SK-N-SH treated with all-trans-retinoic acid at 6 μM for 48 hours (cell line): ENCODE measurements around the gene CACNB2.
A peak's percentile ranks its signal among the peaks of the same experiment; 100 is the strongest.

Experiments used
- ATAC-seq: fragments of 200-7000 bp; cut with Tn5 transposase; 3 replicates; pipeline ENCODE4 v1.9.1; 2020; ENCODE audit warnings: mild to moderate bottlenecking, moderate library complexity
- ARNTL ChIP-seq: fragments of 450-650 bp; formaldehyde crosslinking; IDR thresholded peaks from 2 replicates; pipeline ENCODE4 v1.5.0; 2020; ENCODE audit warnings: low read depth, mild to moderate bottlenecking, moderate library complexity, borderline replicate concordance
- BACH2 ChIP-seq: fragments of 250-450 bp; sonication (Bioruptor Pico); IDR thresholded peaks from 2 replicates; pipeline ENCODE4 v1.9.0; 2021; ENCODE audit warnings: mild to moderate bottlenecking, borderline replicate concordance
- CSDC2 ChIP-seq: fragments of 250-450 bp; sonication (Bioruptor Pico); IDR thresholded peaks from 2 replicates; pipeline ENCODE4 v1.5.0; 2020; ENCODE audit warnings: mild to moderate bottlenecking, moderate library complexity
- ESRRG ChIP-seq: fragments of 250-450 bp; sonication (Bioruptor Pico); IDR thresholded peaks from 2 replicates; pipeline ENCODE4 v1.6.1; 2021; ENCODE audit warnings: mild to moderate bottlenecking
- ISL1 ChIP-seq: fragments of 250-450 bp; sonication (Bioruptor Pico); IDR thresholded peaks from 2 replicates; pipeline ENCODE4 v2.1.2; 2022; ENCODE audit warnings: mild to moderate bottlenecking, moderate library complexity
- OSR1 ChIP-seq: fragments of 250-450 bp; sonication (Bioruptor Pico); IDR thresholded peaks from 2 replicates; pipeline ENCODE4 v1.8.0; 2022; ENCODE audit warnings: moderate library complexity, mild to moderate bottlenecking, inconsistent platforms
- PATZ1 ChIP-seq: fragments of 250-450 bp; sonication (Bioruptor Pico); IDR thresholded peaks from 2 replicates; pipeline ENCODE4 v1.8.0; 2020; ENCODE audit warnings: mild to moderate bottlenecking, moderate library complexity, borderline replicate concordance
- POU6F1 ChIP-seq: fragments of 250-450 bp; sonication (Bioruptor Pico); IDR thresholded peaks from 2 replicates; pipeline ENCODE4 v1.8.0; 2021; ENCODE audit warnings: low read depth, mild to moderate bottlenecking, moderate library complexity, borderline replicate concordance
- PPARA ChIP-seq: fragments of 250-450 bp; sonication (Bioruptor Pico); IDR thresholded peaks from 2 replicates; pipeline ENCODE4 v1.5.0; 2020; ENCODE audit warnings: mild to moderate bottlenecking, borderline replicate concordance
- SNAI2 ChIP-seq: fragments of 250-450 bp; sonication (Bioruptor Pico); IDR thresholded peaks from 2 replicates; pipeline ENCODE4 v1.5.0; 2020; ENCODE audit warnings: mild to moderate bottlenecking, moderate library complexity
- TOX ChIP-seq: fragments of 250-450 bp; sonication (Bioruptor Pico); IDR thresholded peaks from 2 replicates; pipeline ENCODE4 v1.8.0; 2021; ENCODE audit warnings: mild to moderate bottlenecking, moderate library complexity, borderline replicate concordance
- TSHZ2 ChIP-seq: fragments of 250-450 bp; sonication (Bioruptor Pico); IDR thresholded peaks from 2 replicates; pipeline ENCODE4 v1.5.0; 2020; ENCODE audit warnings: mild to moderate bottlenecking, moderate library complexity
- ZFP3 ChIP-seq: fragments of 250-450 bp; sonication (Bioruptor Pico); IDR thresholded peaks from 2 replicates; pipeline ENCODE4 v1.5.0; 2020; ENCODE audit warnings: mild to moderate bottlenecking, moderate library complexity
- ZNF70 ChIP-seq: fragments of 450-650 bp; formaldehyde crosslinking; IDR thresholded peaks from 2 replicates; pipeline ENCODE4 v1.5.0; 2020; ENCODE audit warnings: mild to moderate bottlenecking, moderate library complexity
- ZNF8 ChIP-seq: fragments of 450-650 bp; formaldehyde crosslinking; IDR thresholded peaks from 2 replicates; pipeline ENCODE4 v1.5.0; 2020; ENCODE audit warnings: mild to moderate bottlenecking, moderate library complexity
- TF ChIP-seq, protein P1 (sequence below): fragments of 250-450 bp; sonication (Bioruptor Pico); IDR thresholded peaks from 2 replicates; pipeline ENCODE4 v1.5.1; 2020; ENCODE audit warnings: low read depth, mild to moderate bottlenecking, moderate library complexity

CACNB2 gene

GRCh38 chr10:18222866-18223265, 82.6 kb downstream of the CACNB2 start (continued):
- no peak for TF ChIP-seq POU6F1 (CRISPR knock-in tag)
- TF ChIP-seq ZNF8 = no peak

DNA sequence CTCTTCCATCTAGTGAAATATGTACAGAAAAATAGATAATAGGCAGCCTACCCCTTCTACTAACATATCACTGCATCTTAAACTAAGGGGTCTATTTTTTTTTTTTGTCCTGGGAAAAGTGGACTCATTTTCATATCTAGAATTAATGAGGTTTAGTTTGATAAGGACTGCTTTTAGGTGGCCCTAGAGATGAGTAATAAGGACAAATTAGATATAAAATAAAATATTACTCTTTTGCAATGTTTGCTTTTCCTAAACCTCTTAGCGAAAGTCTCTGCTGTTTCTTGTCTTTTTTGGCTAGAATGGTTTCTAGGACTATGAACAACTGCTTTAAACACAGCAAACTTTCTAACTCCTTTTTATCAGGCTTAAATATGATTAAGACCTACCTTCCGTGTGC, 83.7 kb downstream of the CACNB2 start:
- no peak for ATAC-seq
- TF ChIP-seq OSR1 (CRISPR knock-in tag) = no peak
- TF ChIP-seq ISL1 (CRISPR knock-in tag) = peak; percentile 99
- TF ChIP-seq, protein P1, sequence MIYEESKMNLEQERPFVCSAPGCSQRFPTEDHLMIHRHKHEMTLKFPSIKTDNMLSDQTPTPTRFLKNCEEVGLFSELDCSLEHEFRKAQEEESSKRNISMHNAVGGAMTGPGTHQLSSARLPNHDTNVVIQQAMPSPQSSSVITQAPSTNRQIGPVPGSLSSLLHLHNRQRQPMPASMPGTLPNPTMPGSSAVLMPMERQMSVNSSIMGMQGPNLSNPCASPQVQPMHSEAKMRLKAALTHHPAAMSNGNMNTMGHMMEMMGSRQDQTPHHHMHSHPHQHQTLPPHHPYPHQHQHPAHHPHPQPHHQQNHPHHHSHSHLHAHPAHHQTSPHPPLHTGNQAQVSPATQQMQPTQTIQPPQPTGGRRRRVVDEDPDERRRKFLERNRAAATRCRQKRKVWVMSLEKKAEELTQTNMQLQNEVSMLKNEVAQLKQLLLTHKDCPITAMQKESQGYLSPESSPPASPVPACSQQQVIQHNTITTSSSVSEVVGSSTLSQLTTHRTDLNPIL (CRISPR knock-in tag) = peak; percentile 79
- TF ChIP-seq PATZ1 = no peak
- TF ChIP-seq CSDC2 = no peak

DNA sequence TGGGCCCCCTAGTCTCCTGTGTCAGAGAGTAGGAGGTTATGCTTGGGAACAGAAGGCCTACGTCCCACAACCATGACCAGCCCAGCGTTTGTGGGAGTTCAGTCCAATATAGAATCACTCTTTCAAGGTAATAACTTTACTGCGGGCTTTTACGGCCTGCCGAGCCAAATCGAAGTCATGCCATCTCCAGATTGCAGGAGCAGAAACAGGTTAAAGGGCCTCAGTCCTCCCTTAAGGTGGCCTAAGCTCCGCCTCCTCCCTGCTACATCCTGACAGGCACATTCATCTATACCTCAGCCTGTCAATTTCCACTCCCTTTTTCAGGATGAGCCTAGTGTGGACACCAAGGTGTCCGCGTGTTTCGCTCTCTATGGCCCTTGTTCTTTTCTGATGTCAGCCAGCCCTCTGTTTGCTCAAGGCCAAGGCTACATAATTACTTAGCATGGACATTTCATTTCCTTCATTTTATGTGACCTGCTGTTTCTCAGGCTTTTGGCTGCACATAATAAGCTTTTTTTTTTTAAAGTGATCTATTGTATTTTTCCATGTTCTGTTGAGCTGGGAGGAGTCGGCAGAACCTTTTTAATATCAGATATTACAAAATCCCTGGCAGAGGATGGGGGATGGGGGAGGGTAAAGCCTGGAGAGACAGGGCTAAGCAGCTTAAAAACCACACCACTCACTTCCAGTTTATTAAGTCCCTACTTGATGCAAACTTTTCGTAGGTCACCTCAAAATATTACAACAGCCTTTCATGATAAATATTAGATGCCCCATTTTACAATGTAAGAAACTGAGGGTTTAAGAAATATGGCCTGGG, 84.6 kb downstream of the CACNB2 start:
- ATAC-seq = no peak
- peak; percentile 76 for TF ChIP-seq ISL1 (CRISPR knock-in tag)
- no peak for TF ChIP-seq TSHZ2 (CRISPR knock-in tag)

GRCh38 chr10:18226336-18226735, 86.1 kb downstream of the CACNB2 start:
- TF ChIP-seq ZNF8 (no peak), ZFP3 (no peak), CSDC2 (no peak), POU6F1 (CRISPR knock-in tag) (no peak), ESRRG (CRISPR knock-in tag) (no peak), ZNF70 (CRISPR knock-in tag) (no peak), SNAI2 (CRISPR knock-in tag) (no peak), TOX (CRISPR knock-in tag) (no peak), PPARA (CRISPR knock-in tag) (no peak), OSR1 (CRISPR knock-in tag) (no peak), ISL1 (CRISPR knock-in tag) (no peak), PATZ1 (no peak), ARNTL (no peak), BACH2 (CRISPR knock-in tag) (no peak)
- no peak for ATAC-seq
